Fibroblast of the aortic adventitia (primary cell): ENCODE data around the gene PRKG1. TPM values are rescaled to one million over a fixed set of nuclear protein-coding genes. Genes with fewer than 3 reads are reported as not detected.
A peak's percentile ranks its signal among the peaks of the same experiment; 100 is the strongest.

Source experiments
- DNase-seq: peaks from one replicate; pipeline ENCODE4 v3.0.0-alpha.2; 2010; ENCODE audit warnings: low read depth
- H3K4me3 ChIP-seq: 2 replicates; pipeline ENCODE4 v1.5.1; 2011; ENCODE audit warnings: low read depth, mild to moderate bottlenecking, control low read depth, low read length, moderate library complexity
- CTCF ChIP-seq: IDR thresholded peaks from 2 replicates; pipeline ENCODE4 v1.5.1; 2011; ENCODE audit warnings: mild to moderate bottlenecking, low read length, control low read depth, inconsistent platforms; ENCODE audit not compliant: insufficient read depth
- total RNA-seq: library from RNA; depleted of rRNA; stranded (reverse); fragments of >200 nt; gene quantifications from 2 replicates; pipeline ENCODE4 v1.2.3, GENCODE V29; 2012; ENCODE audit warnings: low replicate concordance

PRKG1 gene
- total RNA-seq, 1 donor = 45.6 TPM

GRCh38 chr10:52279546-52279945 lies 1205.3 kb downstream of the PRKG1 start:
- no peak for TF ChIP-seq CTCF
- no peak for DNase-seq
- no peak overlapping the region for H3K4me3 ChIP-seq

- TF ChIP-seq CTCF = no peak
- H3K4me3 ChIP-seq = no peak overlapping the region
- DNase-seq = peak; percentile 51
These were observed 1205.8 kb downstream of the PRKG1 start for GRCh38 chr10:52280051-52280450.

GRCh38 chr10:52283174-52283573 lies 1208.9 kb downstream of the PRKG1 start:
- TF ChIP-seq CTCF = no peak
- DNase-seq = no peak
- no peak overlapping the region for H3K4me3 ChIP-seq

GRCh38 chr10:52284416-52285013 lies 1210.2 kb downstream of the PRKG1 start:
- TF ChIP-seq CTCF = no peak
- DNase-seq = no peak
- H3K4me3 ChIP-seq = no peak overlapping the region

GRCh38 chr10:52287866-52288265 lies 1213.6 kb downstream of the PRKG1 start:
- no peak for TF ChIP-seq CTCF
- no peak overlapping the region for H3K4me3 ChIP-seq
- no peak for DNase-seq

- TF ChIP-seq CTCF = no peak
- no peak overlapping the region for H3K4me3 ChIP-seq
- no peak for DNase-seq
These were observed 1223.5 kb downstream of the PRKG1 start for GRCh38 chr10:52297747-52298146.
